Measurements from ENCODE around the gene SNX25. TPM values are rescaled to one million over a fixed set of nuclear protein-coding genes. Genes with fewer than 3 reads are reported as not detected.
A peak's percentile ranks its signal among the peaks of the same experiment; 100 is the strongest.

SNX25 gene
- total RNA-seq, 2 donors from 2014 or later: 21.4 to 26.0 TPM

DNA sequence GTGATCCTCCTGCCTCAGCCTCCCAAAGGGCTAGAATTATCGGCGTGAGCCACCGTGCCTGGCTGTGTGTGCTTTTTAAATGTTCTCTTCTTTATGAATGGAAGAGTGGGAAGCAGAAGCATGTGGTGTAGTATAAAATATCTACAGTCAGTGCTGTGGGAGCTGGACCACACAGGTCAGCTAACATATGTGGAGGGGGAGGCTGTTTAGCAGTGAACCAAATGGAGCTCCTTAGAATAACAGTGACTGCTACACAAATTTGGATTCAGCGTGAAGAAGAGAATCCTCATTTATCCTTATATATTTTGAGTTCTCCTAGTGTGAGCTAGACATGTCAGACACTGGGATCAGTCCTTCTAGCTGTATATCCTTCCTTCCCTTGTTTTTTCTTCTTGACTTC lies 3.2 kb downstream of the SNX25 start:
- Mint-ChIP-seq H3K27ac (no peak overlapping the region), H3K9me3 (no peaks in the 10 kb centered on the region), H3K4me3 (no peak overlapping the region), H3K4me1 (peaks cover 39% of the 10 kb centered on the region), H3K27me3 (ENCODE audit: insufficient read depth) (peaks cover 13% of the 10 kb centered on the region), H3K36me3 (ENCODE audit: low read depth) (no peaks in the 10 kb centered on the region)
- H3K27me3 ChIP-seq (ENCODE audit: control insufficient read depth, insufficient read depth, low read length, poor library complexity, severe bottlenecking): no peaks in the 10 kb centered on the region
- TF ChIP-seq, protein P1, sequence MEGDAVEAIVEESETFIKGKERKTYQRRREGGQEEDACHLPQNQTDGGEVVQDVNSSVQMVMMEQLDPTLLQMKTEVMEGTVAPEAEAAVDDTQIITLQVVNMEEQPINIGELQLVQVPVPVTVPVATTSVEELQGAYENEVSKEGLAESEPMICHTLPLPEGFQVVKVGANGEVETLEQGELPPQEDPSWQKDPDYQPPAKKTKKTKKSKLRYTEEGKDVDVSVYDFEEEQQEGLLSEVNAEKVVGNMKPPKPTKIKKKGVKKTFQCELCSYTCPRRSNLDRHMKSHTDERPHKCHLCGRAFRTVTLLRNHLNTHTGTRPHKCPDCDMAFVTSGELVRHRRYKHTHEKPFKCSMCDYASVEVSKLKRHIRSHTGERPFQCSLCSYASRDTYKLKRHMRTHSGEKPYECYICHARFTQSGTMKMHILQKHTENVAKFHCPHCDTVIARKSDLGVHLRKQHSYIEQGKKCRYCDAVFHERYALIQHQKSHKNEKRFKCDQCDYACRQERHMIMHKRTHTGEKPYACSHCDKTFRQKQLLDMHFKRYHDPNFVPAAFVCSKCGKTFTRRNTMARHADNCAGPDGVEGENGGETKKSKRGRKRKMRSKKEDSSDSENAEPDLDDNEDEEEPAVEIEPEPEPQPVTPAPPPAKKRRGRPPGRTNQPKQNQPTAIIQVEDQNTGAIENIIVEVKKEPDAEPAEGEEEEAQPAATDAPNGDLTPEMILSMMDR (conservative IDR thresholded peaks at IDR 0.05): no peak
- peak overlapping the region; percentile 27 for H3K4me3 ChIP-seq (ENCODE audit: low read length)
- 96 to 100% methylated on average over 3 to 4 of the region's 4 CpGs for WGBS, 2 experiments (ENCODE audit: insufficient coverage in 1 of 2, insufficient read length in 1 of 2)
- H3K36me3 ChIP-seq (ENCODE audit: control insufficient read depth, insufficient read depth, low read length): peaks cover 4% of the 10 kb centered on the region
- peaks cover 4% of the 10 kb centered on the region for H3K4me1 ChIP-seq (ENCODE audit: control insufficient read depth, insufficient read depth, low read length)
- H3K9me3 ChIP-seq (ENCODE audit: control insufficient read depth, low read length): no peaks in the 10 kb centered on the region
- no peak for DNase-seq
- no peak overlapping the region for H3K27ac ChIP-seq (ENCODE audit: low read depth, low read length)
- H3K9ac ChIP-seq (ENCODE audit: extremely low read depth, low read length, poor library complexity, severe bottlenecking): no peak overlapping the region

DNA sequence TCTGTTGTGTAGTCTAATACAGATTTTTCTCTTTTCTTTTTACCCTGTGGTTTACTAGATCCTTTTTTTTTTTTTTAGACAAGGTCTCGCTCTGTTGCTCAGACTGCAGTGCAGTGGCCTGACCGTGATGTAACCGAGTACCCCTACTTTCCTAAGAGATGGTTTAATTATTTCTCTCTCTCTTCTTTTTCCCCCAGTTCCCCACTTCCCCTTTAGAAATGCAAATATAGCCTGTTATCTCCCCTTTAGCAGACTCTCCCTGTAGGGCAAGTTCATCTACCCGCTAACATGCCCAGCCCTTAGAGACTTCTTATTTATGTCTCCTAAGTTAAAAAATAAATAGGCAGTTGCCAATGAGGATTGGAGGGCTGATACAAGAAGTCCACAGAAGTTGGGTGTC lies 4.5 kb downstream of the SNX25 start:
- Mint-ChIP-seq H3K27me3 (ENCODE audit: insufficient read depth) (peaks cover 1% of the 10 kb centered on the region), H3K36me3 (ENCODE audit: low read depth) (no peaks in the 10 kb centered on the region), H3K27ac (no peak overlapping the region), H3K4me3 (no peak overlapping the region), H3K4me1 (peaks cover 37% of the 10 kb centered on the region), H3K9me3 (no peaks in the 10 kb centered on the region)
- Histone ChIP-seq H3K36me3 (ENCODE audit: control insufficient read depth, insufficient read depth, low read length) (peaks cover 4% of the 10 kb centered on the region), H3K9me3 (ENCODE audit: control insufficient read depth, low read length) (no peaks in the 10 kb centered on the region), H3K9ac (ENCODE audit: extremely low read depth, low read length, poor library complexity, severe bottlenecking) (no peak overlapping the region), H3K27ac (ENCODE audit: low read depth, low read length) (no peak overlapping the region), H3K4me1 (ENCODE audit: control insufficient read depth, insufficient read depth, low read length) (peaks cover 4% of the 10 kb centered on the region), H3K27me3 (ENCODE audit: control insufficient read depth, insufficient read depth, low read length, poor library complexity, severe bottlenecking) (no peaks in the 10 kb centered on the region), H3K4me3 (ENCODE audit: low read length) (no peak overlapping the region)
- 83% methylated on average over 4 of the region's 4 CpGs; no CpG with 5 or more reads in 1 of the 2 experiments for WGBS, 2 experiments (ENCODE audit: insufficient coverage in 1 of 2, insufficient read length in 1 of 2)
- no peak for DNase-seq
- TF ChIP-seq, protein P1 (conservative IDR thresholded peaks at IDR 0.05): no peak

DNA sequence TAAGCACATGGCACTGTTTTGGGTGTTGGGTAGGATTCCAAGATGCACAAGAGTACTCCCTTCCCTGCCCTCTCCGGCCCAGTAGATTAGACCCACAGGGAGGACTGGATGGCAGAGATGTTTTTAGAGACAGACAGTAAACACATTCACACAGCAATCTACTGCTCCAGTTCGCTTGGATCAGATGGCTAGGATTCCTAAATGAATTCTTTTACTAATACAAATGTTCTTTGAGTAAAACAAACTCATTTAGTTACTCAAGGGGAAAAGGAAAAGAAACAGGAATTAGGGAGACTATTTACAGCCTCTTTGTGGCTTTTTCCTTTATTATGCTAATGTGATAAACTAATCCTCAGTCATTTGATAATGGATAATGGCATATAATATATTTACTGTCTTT lies 5.9 kb downstream of the SNX25 start:
- TF ChIP-seq, protein P1 (conservative IDR thresholded peaks at IDR 0.05): no peak
- no peak overlapping the region for H3K9ac ChIP-seq (ENCODE audit: extremely low read depth, low read length, poor library complexity, severe bottlenecking)
- H3K27ac ChIP-seq (ENCODE audit: low read depth, low read length): no peak overlapping the region
- Mint-ChIP-seq H3K36me3 (ENCODE audit: low read depth) (no peaks in the 10 kb centered on the region), H3K4me1 (peaks cover 35% of the 10 kb centered on the region), H3K27ac (no peak overlapping the region), H3K4me3 (no peak overlapping the region), H3K9me3 (no peaks in the 10 kb centered on the region), H3K27me3 (ENCODE audit: insufficient read depth) (no peaks in the 10 kb centered on the region)
- no peak overlapping the region for H3K4me3 ChIP-seq (ENCODE audit: low read length)
- H3K27me3 ChIP-seq (ENCODE audit: control insufficient read depth, insufficient read depth, low read length, poor library complexity, severe bottlenecking): no peaks in the 10 kb centered on the region
- no peak for DNase-seq
- H3K9me3 ChIP-seq (ENCODE audit: control insufficient read depth, low read length): no peaks in the 10 kb centered on the region
- H3K36me3 ChIP-seq (ENCODE audit: control insufficient read depth, insufficient read depth, low read length): peaks cover 4% of the 10 kb centered on the region
- 100% methylated on average over 1 of the region's 2 CpGs; no CpG with 5 or more reads in 1 of the 2 experiments for WGBS, 2 experiments (ENCODE audit: insufficient coverage in 1 of 2, insufficient read length in 1 of 2)
- peaks cover 4% of the 10 kb centered on the region for H3K4me1 ChIP-seq (ENCODE audit: control insufficient read depth, insufficient read depth, low read length)
